SK-N-SH (cell line): ENCODE results near the gene ITGB8. TPM values are rescaled to one million over a fixed set of nuclear protein-coding genes. Genes with fewer than 3 reads are reported as not detected.
A peak's percentile ranks its signal among the peaks of the same experiment; 100 is the strongest.

Experiments
- CTCF ChIA-PET: fragments of 300-600, 350-600 bp; formaldehyde crosslinking; extraction: SDS; loops from one replicate; lab custom pipeline; 2021; lab: Yijun Ruan, JAX
- POLR2A ChIA-PET: fragments of 350-600 bp; sonication (Branson Sonifier 250); formaldehyde crosslinking; extraction: SDS; loops from one replicate; lab custom pipeline; 2020; ENCODE audit warnings: antibody characterized with exemption, inconsistent platforms; lab: Yijun Ruan, JAX
- DNase-seq: peaks from one replicate; pipeline ENCODE4 v3.0.0; 2012
- H2AFZ ChIP-seq: fragments of 200-600 bp; sonication (generic); 2 replicates; pipeline ENCODE4 v1.8.1; 2016; ENCODE audit warnings: antibody characterized with exemption, mild to moderate bottlenecking, low read depth
- H3F3A ChIP-seq: fragments of 200-600 bp; sonication (generic); replicated peaks from 2 replicates; pipeline ENCODE3; 2016; ENCODE audit warnings: antibody characterized with exemption, mild to moderate bottlenecking; ENCODE audit not compliant: insufficient read depth
- H3K27ac ChIP-seq, 2 experiments: fragments of 200-500 bp in 1 of 2; fragments of 200-600 bp in 1 of 2; sonication (Bioruptor generic) in 1 of 2; sonication (generic), shearing (Covaris generic) in 1 of 2; 2 replicates each; pipeline versions ENCODE4 v1.5.1 to v1.6.1; 2014 to 2016; ENCODE audit warnings: low read depth in 2 of 2, inconsistent platforms in 1 of 2, low read length in 1 of 2, mild to moderate bottlenecking in 1 of 2, mixed read lengths in 1 of 2
- H3K27me3 ChIP-seq: fragments of 200-600 bp; sonication (generic), shearing (Covaris generic); 2 replicates; pipeline ENCODE4 v1.6.1; 2016; ENCODE audit warnings: mixed run types; ENCODE audit not compliant: insufficient read depth
- H3K36me3 ChIP-seq, 2 experiments: fragments of 200-500 bp in 1 of 2; fragments of 200-600 bp in 1 of 2; sonication (Bioruptor generic) in 1 of 2; sonication (generic) in 1 of 2; replicated peaks in 1 of 2; 2 replicates each; pipeline versions ENCODE3 to v1.5.1; 2014 to 2016; ENCODE audit warnings: low read length in 1 of 2, mild to moderate bottlenecking in 1 of 2; ENCODE audit not compliant: insufficient read depth in 2 of 2, control insufficient read depth in 1 of 2
- H3K4me1 ChIP-seq, 2 experiments: fragments of 200-500 bp in 1 of 2; fragments of 200-600 bp in 1 of 2; sonication (Bioruptor generic) in 1 of 2; sonication (generic), shearing (Covaris generic) in 1 of 2; 2 replicates each; pipeline versions ENCODE4 v1.5.1 to v1.6.1; 2014 to 2016; ENCODE audit warnings: low read depth in 1 of 2, low read length in 1 of 2, mixed run types in 1 of 2; ENCODE audit not compliant: insufficient read depth in 2 of 2, control insufficient read depth in 1 of 2
- H3K4me2 ChIP-seq: fragments of 200-600 bp; sonication (generic), shearing (Covaris generic); 2 replicates; pipeline ENCODE4 v1.6.1; 2017; ENCODE audit warnings: mixed run types
- H3K4me3 ChIP-seq, 2 experiments: fragments of 200-500 bp in 1 of 2; fragments of 200-600 bp in 1 of 2; sonication (Bioruptor generic) in 1 of 2; sonication (generic), shearing (Covaris generic) in 1 of 2; 2 replicates each; pipeline versions ENCODE4 v1.5.1 to v1.8.1; 2014 to 2016; ENCODE audit warnings: low read depth in 2 of 2, inconsistent platforms in 1 of 2, low read length in 1 of 2, mild to moderate bottlenecking in 1 of 2, mixed read lengths in 1 of 2, moderate library complexity in 1 of 2
- H3K79me2 ChIP-seq: fragments of 200-600 bp; sonication (generic); 2 replicates; pipeline ENCODE4 v1.8.1; 2017; ENCODE audit warnings: mild to moderate bottlenecking; ENCODE audit not compliant: insufficient read depth
- H3K9ac ChIP-seq: fragments of 200-600 bp; sonication (generic); 2 replicates; pipeline ENCODE4 v1.6.1; 2017; ENCODE audit warnings: mixed run types
- H3K9me2 ChIP-seq: fragments of 200-600 bp; sonication (generic); 2 replicates; pipeline ENCODE4 v1.6.1; 2017; ENCODE audit warnings: mixed run types
- H3K9me3 ChIP-seq: fragments of 200-600 bp; sonication (generic); 2 replicates; pipeline ENCODE4 v1.6.1; 2017; ENCODE audit warnings: mixed run types, mild to moderate bottlenecking, moderate library complexity
- H4K20me1 ChIP-seq: fragments of 200-600 bp; sonication (generic); 2 replicates; pipeline ENCODE4 v1.6.1; 2017; ENCODE audit warnings: mild to moderate bottlenecking, mixed run types; ENCODE audit not compliant: insufficient read depth
- EP300 ChIP-seq, 2 experiments: IDR thresholded peaks; 2 replicates each; pipeline versions ENCODE4 v1.4.0 to v1.6.1; 2012; ENCODE audit warnings: borderline replicate concordance in 1 of 2, low read depth in 1 of 2, low read length in 1 of 2
- EZH2phosphoT487 ChIP-seq: fragments of 200-600 bp; sonication (generic); IDR thresholded peaks from 2 replicates; pipeline ENCODE4 v1.6.1; 2017; ENCODE audit warnings: low read depth, mixed run types, mild to moderate bottlenecking, antibody characterized with exemption, moderate library complexity, borderline replicate concordance
- FOSL2 ChIP-seq: IDR thresholded peaks from 2 replicates; pipeline ENCODE4 v1.4.0; 2012; ENCODE audit warnings: low read depth, mild to moderate bottlenecking, moderate library complexity, borderline replicate concordance
- FOXJ3 ChIP-seq: sonication (generic); formaldehyde crosslinking; IDR thresholded peaks from 2 replicates; pipeline ENCODE4 v1.5.1; 2020; ENCODE audit warnings: mild to moderate bottlenecking, missing genetic modification reagents
- FOXM1 ChIP-seq: IDR thresholded peaks from 2 replicates; pipeline ENCODE4 v1.4.0; 2012; ENCODE audit warnings: low read depth, mild to moderate bottlenecking
- GATA2 ChIP-seq: sonication (generic); formaldehyde crosslinking; IDR thresholded peaks from 2 replicates; pipeline ENCODE4 v1.5.0; 2020; ENCODE audit warnings: mild to moderate bottlenecking, missing genetic modification reagents
- IRF3 ChIP-seq: fragments of 150-350 bp; IDR thresholded peaks from 2 replicates; pipeline ENCODE4 v1.6.1; 2016; ENCODE audit warnings: mild to moderate bottlenecking, low read depth, low read length
- JUND ChIP-seq: IDR thresholded peaks from 2 replicates; pipeline ENCODE4 v1.4.0; 2012
- MXI1 ChIP-seq: IDR thresholded peaks from 2 replicates; pipeline ENCODE4 v1.6.1; 2012; ENCODE audit warnings: mild to moderate bottlenecking, low read depth, low read length, improper control_type of control experiment
- PBX3 ChIP-seq: IDR thresholded peaks from 2 replicates; pipeline ENCODE4; 2012
- TAF1 ChIP-seq: IDR thresholded peaks from 2 replicates; pipeline ENCODE4 v1.6.1; 2012; ENCODE audit warnings: low read depth, mild to moderate bottlenecking, low read length, moderate library complexity, borderline replicate concordance
- TEAD4 ChIP-seq: IDR thresholded peaks from 2 replicates; pipeline ENCODE4 v1.4.0; 2012; ENCODE audit warnings: mild to moderate bottlenecking, borderline replicate concordance; ENCODE audit not compliant: insufficient read depth
- YY1 ChIP-seq: IDR thresholded peaks from 2 replicates; pipeline ENCODE4 v1.4.0; 2012; ENCODE audit warnings: low read depth, mild to moderate bottlenecking
- ZBTB33 ChIP-seq: IDR thresholded peaks from 2 replicates; pipeline ENCODE4 v1.4.0; 2012; ENCODE audit warnings: low read depth, borderline replicate concordance
- WGBS: methylation state at CpG from one replicate; pipeline ENCODE4 v1.1.6; 2017; ENCODE audit warnings: low lambda C conversion rate; 5-methylcytosine and 5-hydroxymethylcytosine counted together
- polyA plus RNA-seq, 3 experiments: library from polyadenylated mRNA; depleted of rRNA; stranded (reverse); fragments of >200 nt; gene quantifications; 2 replicates each; pipeline ENCODE4 v1.2.3, GENCODE V29; 2012
- TF ChIP-seq, protein P1 (sequence below): fragments of 150-350 bp; IDR thresholded peaks from 2 replicates; pipeline ENCODE4 v1.6.1; 2017; ENCODE audit warnings: antibody characterized with exemption, low read length, low read depth, borderline replicate concordance
- TF ChIP-seq, protein P2 (sequence below): IDR thresholded peaks from 2 replicates; pipeline ENCODE4 v1.4.0; 2012; ENCODE audit warnings: low read depth
- TF ChIP-seq, protein P3 (sequence below): fragments of 200-600 bp; sonication (generic); IDR thresholded peaks from 2 replicates; pipeline ENCODE4 v1.6.1; 2017; ENCODE audit warnings: antibody characterized with exemption, mild to moderate bottlenecking, moderate library complexity

Gene ITGB8
- polyA plus RNA-seq, 1 of the 3 experiments (the other 2 are of a cell fraction), result 0.62 TPM

- H3K4me1 ChIP-seq, result peaks cover 0 to 10% of the 10 kb centered on the region in 2 experiments; a peak in 3 of 4 replicates
- WGBS, result under 1% methylated on average over 52 of the region's 92 CpGs
- H3F3A ChIP-seq, result peaks cover 30% of the 10 kb centered on the region
- H3K4me2 ChIP-seq, result peak overlapping the region; percentile 98
- no peak for TF ChIP-seq PBX3
- TF ChIP-seq, protein P1, sequence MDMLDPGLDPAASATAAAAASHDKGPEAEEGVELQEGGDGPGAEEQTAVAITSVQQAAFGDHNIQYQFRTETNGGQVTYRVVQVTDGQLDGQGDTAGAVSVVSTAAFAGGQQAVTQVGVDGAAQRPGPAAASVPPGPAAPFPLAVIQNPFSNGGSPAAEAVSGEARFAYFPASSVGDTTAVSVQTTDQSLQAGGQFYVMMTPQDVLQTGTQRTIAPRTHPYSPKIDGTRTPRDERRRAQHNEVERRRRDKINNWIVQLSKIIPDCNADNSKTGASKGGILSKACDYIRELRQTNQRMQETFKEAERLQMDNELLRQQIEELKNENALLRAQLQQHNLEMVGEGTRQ, result no peak
- no peak for TF ChIP-seq EP300 (IDR thresholded peaks at IDR 0.05; ENCODE audit: borderline replicate concordance in 1 of 2, low read depth in 1 of 2, low read length in 1 of 2)
- 0 out of 2 replicates have a peak, but pooled peaks have one; percentile 5 for TF ChIP-seq TEAD4
- no peak for TF ChIP-seq ZBTB33
- no peak; the same call in 1 of the 2 replicates for TF ChIP-seq TAF1
- TF ChIP-seq, protein P2, sequence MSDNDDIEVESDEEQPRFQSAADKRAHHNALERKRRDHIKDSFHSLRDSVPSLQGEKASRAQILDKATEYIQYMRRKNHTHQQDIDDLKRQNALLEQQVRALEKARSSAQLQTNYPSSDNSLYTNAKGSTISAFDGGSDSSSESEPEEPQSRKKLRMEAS, result no peak
- TF ChIP-seq, protein P3, sequence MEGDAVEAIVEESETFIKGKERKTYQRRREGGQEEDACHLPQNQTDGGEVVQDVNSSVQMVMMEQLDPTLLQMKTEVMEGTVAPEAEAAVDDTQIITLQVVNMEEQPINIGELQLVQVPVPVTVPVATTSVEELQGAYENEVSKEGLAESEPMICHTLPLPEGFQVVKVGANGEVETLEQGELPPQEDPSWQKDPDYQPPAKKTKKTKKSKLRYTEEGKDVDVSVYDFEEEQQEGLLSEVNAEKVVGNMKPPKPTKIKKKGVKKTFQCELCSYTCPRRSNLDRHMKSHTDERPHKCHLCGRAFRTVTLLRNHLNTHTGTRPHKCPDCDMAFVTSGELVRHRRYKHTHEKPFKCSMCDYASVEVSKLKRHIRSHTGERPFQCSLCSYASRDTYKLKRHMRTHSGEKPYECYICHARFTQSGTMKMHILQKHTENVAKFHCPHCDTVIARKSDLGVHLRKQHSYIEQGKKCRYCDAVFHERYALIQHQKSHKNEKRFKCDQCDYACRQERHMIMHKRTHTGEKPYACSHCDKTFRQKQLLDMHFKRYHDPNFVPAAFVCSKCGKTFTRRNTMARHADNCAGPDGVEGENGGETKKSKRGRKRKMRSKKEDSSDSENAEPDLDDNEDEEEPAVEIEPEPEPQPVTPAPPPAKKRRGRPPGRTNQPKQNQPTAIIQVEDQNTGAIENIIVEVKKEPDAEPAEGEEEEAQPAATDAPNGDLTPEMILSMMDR, result 0 out of 2 replicates have a peak, but pooled peaks have one; percentile 8
- 0 out of 2 replicates have a peak, but pooled peaks have one; percentile 10 for TF ChIP-seq FOXM1
- no peak for TF ChIP-seq EZH2phosphoT487
- TF ChIP-seq FOSL2, result no peak
- TF ChIP-seq GATA2 (CRISPR knock-in tag), result 0 out of 2 replicates have a peak, but pooled peaks have one; percentile 20
- TF ChIP-seq YY1, result no peak
- TF ChIP-seq JUND, result no peak; the same call in 1 of the 2 replicates
- no peak for TF ChIP-seq IRF3
- TF ChIP-seq FOXJ3 (CRISPR knock-in tag), result peak; percentile 60; the same call in 1 of the 2 replicates
- TF ChIP-seq MXI1, result no peak
- POLR2A ChIA-PET, result interaction anchor here (0.6 to 2.8 kb wide), 9 partner anchors 67 to 1095 kb away, joined by 3 to 16 read pairs (median 4); no protein-coding TSS in a partner anchor
- peak overlapping the region; percentile 88 to 93; a peak in 3 of 4 replicates for H3K27ac ChIP-seq
- peak overlapping the region; percentile 97 for H2AFZ ChIP-seq
- no peaks in the 10 kb centered on the region for H3K79me2 ChIP-seq
- peak overlapping the region; percentile 88 to 91 for H3K4me3 ChIP-seq
- CTCF ChIA-PET, result interaction anchor here (0.6 to 4.2 kb wide), 21 partner anchors 9 to 618 kb away, joined by 3 to 42 read pairs (median 4); no protein-coding TSS in a partner anchor
- no peaks in the 10 kb centered on the region for H3K9me3 ChIP-seq
- peak overlapping the region; percentile 80 for H3K9ac ChIP-seq
- H4K20me1 ChIP-seq, result no peaks in the 10 kb centered on the region
- no peaks in the 10 kb centered on the region for H3K9me2 ChIP-seq
- H3K27me3 ChIP-seq, result no peaks in the 10 kb centered on the region
- peak; percentile 76 for DNase-seq
- H3K36me3 ChIP-seq, result no peaks in the 10 kb centered on the region
Observed at GRCh38 chr7:20330928-20331909, 519 bp downstream of the ITGB8 start.
